Hepatic stellate cell (primary cell): ENCODE results near the gene PVALEF.

Source experiments
- DNase-seq: peaks from one replicate; pipeline ENCODE4 v3.0.0; 2011; ENCODE audit warnings: low spot score

PVALEF gene

DNA sequence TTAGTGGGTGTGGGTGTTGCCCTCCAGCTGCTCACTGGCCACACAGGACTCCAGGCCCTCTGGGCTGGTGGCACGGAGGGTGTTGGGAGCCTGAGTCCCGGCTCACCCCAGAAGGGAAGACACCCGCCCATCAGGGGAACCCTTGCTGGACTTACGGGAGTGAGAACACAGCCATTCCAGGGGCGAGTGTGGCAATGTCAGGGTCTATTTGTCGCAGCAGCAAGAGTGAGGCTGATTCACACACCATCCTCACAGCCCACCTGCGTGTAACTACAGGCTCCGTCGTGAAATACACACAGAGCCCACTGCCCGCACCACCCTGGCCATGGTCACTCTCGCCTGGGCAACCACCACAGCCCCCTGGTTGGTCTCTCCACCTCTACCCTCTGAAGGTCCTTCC, 18.5 kb downstream of the PVALEF start:
- no peak for DNase-seq

DNA sequence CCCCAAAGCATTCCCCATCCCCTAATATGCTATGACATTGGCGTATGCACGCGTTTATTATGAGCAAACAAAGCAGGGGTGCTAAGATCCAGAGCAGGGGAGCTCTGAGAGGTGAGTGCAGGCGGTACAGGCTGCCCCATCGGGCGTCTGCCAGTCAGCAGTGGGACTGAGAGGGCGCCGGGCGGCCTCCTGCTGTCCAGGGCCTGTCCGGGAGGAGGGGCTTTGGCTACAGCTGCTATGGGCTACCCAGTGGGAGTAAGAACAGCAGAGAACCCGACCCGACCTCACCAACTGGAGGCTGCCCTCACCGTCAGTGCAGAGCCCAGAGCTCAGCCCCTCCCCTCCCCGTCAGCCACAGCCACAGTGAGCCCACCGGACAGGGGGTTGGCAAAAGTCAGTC, 19.2 kb downstream of the PVALEF start:
- no peak for DNase-seq

DNA sequence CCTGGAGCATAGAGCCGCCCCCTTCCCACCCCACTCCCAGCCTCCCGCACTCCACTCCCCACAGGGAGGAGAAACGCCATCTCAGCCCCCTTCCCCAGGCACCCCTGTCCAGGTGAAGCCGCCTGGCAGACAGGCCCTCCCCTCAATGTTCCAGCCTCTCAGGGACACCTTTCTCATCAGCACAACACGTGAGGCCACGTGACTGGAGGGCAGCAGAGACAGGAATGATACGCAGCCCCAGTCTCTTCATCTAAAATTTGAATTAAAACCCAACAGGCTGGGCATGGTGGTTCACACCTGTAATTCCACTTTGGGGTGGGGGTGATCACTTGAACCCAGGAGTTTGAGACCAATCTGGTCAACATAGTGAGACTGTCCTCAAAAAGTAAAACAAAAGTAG, 20.9 kb downstream of the PVALEF start:
- no peak for DNase-seq

DNA sequence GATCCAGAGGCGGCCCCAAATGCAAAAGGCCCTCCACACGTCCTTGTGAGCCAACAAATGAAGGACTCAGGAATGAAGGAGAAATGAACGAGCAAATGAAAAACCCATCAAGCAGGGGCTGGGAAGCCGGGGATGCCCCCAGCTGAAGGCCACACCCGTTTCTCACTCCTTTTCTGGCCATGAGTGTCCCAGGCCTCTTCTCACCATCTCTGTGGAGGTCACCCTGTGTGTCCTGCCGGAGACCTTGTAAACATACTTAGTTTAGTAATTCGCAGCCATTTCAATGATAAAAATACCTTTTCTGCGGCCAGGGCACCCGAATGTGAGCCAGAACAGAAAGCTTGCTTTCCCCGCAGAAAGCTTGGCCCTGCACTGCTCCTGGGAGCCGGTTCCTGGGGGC, 21.8 kb downstream of the PVALEF start:
- DNase-seq = no peak

DNA sequence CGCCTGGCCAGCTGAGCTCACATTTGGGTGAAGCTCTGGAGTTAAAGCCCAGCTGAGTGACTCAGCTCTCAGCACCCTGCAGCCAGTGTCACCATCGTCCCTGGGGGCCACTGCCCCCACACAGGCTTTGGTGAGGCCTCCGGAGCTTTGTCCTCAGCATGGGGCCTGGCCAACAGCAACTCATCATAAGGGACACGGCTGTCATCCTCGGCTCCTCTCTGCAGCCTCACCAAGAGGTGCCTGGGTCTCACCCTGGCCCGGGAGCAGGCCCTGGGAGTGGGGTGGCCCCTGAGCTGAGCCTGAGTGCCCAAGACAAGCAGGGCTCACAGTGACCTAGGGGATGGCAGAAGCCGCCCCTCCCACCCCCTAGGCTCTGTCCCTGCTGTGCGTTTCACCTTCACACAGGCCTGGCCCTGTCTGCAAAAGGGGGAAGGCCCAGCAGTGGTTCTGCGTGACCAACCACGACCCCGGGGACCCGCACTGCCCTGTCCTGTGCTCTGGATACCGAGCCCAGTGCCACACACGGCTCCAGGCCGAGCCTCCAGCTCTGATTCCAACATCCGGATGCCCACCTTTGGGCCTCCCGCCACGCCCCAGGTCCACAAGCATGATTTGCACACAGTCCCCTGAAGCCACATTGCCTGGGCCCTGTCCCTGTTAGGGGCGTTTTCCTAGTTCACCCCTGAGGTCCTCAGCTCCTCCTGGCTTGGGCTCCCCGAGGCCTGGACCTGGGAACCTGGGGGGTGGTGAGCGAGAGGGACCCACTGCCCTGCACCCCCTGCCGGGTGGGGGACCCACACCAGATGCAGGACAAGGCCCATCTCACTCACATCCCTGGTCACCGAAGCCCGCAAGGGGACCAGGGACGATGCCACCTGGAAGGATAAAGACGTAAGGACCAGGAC, 22.5 kb downstream of the PVALEF start:
- DNase-seq = no peak

DNA sequence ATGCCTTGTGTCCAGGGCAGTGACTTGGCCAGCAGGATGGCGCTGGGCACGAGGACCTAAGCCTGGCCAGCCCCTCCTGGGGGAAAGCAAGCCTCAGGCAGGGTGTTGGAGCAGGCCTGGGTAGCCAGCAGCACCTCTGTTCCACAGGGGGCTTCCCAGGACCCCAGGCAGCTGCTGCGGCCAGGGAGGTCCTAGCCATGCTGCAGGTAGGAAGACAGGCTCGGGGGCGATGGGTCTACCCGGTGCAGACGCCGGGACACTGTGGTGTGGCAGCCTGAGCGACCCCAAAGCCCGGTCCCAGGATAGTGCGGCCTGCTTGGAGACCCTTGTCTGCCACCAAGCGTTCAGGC, 23.2 kb downstream of the PVALEF start:
- no peak for DNase-seq

DNA sequence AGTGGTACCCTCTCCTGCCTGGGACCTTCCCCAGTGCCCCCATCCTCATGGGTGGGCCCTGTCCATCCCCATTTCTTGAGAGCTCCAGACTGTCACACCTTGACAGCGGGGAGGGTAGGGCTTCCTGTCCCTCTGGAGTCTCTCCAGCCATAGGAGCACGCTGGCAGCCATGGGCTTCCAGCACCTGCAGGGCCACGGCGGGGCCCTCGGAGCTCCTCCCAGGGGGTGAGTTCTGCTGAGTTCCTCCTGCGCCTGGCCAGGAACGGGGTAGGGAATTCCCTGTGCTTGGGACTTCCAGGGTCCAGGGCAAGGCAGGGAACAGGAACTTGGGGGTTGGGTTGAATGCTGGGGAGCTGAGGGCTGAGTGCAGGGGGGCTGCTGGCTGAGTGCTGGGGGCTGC, 23.7 kb downstream of the PVALEF start:
- DNase-seq = no peak

DNA sequence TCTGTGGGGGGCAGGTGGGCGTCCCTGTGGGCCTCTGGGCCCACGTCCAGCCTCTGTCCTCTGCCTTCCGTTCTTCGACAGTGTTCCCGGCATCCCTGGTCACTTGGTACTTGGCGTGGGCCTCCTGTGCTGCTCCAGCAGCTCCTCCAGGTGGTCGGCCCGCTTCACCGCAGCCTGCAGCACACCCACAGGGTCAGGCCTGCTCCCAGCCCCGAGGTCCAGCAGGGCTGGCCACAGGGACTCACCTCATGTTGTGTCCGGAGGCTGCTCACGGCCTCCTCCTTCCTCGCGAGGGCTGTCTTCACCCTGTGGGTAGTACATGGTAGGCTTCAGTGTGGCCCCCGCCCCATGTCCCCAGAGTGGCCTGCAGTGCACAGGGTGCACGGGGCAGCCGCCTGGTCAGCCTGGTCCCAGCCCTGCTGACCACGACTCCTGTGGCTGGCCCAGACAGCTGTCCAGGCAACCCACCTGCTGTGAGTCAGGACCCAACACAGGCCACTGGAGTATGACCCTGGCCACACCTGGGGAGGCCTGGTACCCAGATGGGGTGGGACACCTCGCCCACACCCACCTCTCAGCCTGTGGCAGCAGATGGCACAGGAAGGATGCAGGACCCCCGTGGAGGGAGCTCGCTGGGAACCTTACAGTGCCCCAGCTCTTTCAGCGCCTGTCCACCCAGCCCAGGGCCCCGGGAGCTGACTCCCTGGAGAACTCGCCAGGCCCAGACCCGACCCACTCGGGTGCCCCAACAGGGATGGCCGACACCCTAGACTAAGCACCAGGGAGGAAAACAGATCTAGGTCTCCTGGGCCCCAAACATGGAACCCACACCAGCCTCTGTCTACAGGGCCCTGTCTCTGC, 24.6 kb downstream of the PVALEF start:
- no peak for DNase-seq

DNA sequence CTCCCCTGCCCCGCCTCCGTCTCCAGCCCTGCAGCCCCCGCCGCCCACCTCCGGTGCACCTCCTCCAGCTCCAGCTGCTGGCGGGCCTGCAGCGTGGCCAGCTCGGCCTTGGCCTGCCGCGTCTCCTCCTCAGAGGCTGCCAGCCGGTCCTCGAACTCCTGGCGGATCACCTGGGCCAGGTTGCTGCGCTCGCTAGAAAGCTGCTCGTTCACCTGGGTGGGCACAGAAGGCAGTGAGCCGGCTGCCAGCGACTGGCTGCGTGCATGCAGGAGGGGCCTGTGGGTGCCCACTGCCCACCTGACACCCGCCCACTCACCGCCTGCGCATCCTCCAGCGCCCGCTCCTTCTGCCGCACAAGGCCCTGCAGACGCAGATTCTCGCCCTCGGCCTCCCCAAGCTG, 25.3 kb downstream of the PVALEF start:
- no peak for DNase-seq

DNA sequence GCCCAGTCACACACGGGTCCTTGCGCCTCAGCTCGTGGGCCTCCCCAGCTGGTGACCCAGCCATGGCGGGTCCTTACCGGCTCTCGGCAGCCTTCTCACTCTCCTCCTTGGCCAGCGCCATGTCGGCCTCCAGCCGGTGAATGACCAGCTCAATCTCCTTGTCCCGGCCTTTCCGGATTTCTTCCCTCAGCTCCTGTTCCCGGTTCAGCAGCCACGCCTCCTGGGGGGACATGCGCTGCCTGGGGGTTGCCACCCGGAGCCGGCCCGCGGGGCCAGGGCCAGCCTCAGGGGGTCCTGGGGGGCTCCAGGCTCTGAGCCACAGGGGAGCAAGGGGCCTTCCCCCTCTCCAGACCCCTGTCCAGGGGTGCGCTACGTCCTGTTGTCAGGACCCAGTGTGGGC, 25.8 kb downstream of the PVALEF start:
- DNase-seq = no peak

DNA sequence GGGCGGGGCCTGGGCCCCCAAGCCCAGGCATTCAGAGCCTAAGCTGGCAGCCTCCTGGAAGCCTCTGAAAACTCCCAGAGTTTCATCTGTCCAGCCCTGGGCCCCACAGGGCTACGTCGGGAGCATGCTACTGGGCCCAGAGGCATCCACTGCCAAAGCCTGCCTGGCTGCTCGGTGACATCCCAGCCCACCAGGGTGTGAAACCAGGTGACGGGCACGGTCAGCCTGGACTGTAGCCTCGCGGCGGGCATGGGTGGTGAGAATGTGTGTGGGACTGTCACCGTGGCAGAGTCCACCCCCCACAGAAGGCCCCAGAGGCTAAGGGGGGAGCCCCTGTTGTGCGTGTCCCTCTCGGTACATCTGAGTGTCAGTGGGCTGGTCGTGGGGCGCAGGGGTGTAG, 26.3 kb downstream of the PVALEF start:
- DNase-seq = no peak

DNA sequence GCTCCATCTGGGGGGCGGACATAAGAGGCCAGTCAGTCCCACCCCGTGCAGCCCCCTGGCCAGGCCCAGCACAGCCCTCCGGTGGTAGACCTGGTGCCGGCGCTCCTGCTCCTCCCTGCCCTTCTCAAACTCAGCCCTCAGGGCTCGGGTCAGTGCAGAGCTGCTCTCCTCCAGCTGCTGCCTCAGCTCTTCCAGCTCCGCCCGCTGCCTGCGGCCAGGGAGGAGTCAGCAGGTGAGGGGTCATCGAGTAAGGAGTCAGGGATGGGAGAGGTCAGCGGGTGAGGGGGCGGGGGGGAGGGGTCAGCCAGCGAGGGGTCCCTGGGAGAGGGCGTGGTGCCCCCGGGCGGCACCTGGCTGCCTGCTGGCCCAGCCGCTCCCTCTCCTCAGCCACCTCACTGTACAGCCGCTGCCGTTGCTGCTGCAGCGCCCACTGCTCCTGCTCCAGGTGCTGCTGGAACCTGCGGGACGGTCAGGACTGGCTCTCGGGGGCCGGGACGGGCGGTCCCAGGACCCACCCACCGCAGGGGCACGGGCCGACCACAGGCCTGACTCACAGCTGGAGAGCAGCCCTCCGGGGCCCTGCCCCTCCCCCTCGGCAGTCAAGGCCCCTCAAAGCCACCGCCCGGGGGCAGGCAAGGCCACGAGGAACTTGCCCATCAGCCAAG, 27.2 kb downstream of the PVALEF start:
- DNase-seq = no peak

DNA sequence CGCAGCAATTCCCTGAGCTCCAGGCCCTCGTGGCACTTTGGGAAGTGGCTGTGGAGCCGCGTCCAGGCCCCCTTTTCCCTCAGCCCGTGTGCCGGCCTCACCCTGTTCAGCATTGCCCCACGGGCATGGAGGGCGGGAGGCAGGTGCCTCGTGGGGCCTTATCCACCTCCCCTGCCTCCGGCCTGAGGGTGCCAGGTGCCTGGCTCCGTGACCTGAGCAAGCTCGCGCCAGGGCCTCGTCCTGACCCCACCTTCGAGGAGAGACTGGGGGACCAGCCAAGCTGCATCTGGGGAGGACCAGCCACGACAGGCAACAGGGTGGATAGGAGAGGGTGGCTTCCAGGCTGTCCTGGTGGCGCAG, 27.7 kb downstream of the PVALEF start:
- DNase-seq = no peak

DNA sequence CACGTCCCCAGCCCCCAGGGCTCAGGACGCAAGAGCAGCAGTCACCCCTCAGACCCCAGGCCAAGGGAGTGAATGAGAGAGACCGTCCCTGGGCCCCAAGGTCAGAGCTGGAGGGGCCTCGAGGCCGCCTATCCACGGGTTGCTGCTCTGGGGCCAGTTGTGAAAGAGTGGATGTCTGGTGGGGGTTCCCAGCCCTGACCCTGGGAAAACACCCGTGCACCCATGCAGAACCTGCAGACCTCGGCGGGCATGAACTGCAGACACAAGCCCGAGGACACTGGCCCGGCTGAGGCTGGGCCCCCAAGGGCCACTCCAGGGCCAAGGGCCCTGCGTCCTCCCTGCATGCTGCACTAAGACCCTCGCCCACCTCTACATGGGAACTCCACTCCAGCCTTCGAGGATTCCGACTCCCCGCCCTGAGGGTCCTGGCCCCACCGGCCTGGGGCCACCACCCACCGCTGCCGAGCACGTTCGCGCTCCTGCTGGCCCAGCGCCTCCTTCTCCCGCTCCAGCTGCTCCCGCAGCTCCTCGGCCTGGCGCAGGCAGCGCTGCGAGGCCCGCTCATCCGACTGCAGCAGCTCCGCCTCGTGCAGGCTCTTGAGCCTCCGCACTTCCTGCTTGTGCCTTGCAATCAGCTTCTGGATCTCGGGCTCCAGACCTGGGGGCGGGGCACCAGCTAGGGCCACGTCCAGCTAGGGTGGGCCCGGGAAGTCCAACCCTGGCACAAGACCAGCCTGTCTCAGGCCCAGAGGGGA, 28.3 kb downstream of the PVALEF start:
- DNase-seq = no peak

DNA sequence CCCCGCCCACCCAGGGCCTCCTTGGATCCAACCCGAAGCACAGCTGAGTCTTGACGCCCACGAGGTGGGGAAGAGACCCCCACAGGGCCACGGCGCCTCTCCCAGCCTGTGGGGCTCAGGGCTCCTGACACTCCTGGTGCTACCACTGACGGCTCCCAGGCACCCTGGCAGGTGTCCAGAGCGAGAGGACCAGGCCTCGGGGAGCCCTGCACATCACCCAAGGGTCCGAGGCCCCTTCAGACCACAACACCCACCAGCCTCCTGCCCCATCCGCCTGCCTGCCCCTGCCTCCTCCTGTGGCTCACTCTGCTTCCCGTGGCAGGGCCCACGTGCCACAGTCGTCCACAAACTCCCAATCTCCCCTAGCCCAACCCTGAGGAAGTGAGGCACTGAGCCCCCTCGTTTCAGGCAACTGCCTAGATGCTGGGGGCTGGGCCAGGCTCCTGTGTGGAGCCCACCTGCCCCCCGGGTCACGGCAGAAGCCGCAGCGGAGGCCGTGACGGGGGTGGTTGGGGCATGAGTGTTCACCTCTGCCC, 29.0 kb downstream of the PVALEF start:
- DNase-seq = no peak

DNA sequence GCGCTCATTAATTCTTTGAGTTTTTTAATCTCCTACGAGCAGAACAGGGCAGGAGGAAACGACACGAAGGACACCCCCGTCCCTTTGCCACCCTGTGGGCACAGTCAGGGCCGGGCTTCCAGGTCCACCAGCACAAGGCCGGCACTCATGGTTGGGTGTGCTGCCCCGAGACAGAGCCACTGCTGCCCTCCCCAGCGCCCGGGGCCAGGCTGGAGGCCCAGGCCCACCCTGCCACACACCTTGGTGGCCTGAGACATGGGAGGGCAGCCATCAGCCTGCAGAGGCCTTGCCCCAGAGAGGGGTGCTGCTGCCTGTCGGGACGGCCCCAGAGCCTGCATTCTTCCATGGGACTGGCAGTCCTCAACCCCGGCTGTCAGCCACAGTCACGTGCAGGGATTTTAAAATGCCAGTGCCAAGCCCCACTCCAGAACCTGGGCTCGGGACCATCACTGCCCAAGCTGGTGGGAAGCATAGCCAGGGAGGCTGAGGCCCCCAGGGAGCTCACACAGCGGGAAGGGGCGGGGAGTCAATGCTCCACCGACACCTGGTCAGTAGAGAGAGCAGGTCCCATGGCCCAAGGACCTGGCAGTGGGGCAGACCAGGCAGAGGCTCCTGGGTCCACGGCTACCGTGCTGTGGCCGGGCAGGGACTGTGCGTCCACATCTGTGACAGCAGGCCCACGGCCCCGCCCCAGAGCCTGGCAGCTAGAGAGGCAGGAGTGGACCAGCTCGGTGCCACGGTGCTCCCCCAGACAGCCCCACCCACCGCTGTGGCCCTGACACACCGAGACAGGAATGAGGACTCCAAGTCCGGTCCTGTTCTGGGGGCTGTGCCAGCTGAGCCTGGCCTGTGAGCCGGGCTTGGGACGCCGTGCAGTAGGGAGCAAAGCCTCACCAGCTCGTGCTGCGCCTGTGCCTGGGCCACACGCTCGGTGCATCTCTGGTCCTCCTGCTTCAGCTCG, 29.9 kb downstream of the PVALEF start:
- no peak for DNase-seq

DNA sequence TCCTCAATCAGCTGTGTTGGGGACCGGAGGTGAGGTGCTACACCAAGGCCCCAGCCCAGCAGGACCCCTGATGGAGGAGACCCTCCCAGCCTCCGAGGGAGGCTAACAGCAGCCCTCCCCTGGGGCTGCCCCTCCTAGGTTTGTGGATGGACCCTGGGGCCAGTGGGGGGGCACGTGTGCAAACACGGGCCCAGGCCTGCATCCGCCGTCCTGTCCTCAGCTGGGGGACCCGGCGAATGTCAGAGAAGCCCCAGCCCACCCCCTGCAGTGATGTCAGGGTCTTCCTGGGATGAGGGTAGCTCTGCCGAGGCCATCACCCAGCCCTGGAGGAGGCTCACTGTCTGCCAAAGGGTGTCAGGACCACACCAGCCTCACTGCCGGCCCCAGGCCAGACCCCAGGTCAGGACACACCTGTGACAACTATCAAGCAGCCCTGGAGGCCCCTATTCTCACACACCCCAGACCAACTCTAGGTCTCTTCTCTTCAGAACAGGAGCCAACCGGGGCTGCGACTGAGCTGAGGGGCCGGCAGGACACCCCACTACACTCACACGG, 30.7 kb downstream of the PVALEF start:
- no peak for DNase-seq

DNA sequence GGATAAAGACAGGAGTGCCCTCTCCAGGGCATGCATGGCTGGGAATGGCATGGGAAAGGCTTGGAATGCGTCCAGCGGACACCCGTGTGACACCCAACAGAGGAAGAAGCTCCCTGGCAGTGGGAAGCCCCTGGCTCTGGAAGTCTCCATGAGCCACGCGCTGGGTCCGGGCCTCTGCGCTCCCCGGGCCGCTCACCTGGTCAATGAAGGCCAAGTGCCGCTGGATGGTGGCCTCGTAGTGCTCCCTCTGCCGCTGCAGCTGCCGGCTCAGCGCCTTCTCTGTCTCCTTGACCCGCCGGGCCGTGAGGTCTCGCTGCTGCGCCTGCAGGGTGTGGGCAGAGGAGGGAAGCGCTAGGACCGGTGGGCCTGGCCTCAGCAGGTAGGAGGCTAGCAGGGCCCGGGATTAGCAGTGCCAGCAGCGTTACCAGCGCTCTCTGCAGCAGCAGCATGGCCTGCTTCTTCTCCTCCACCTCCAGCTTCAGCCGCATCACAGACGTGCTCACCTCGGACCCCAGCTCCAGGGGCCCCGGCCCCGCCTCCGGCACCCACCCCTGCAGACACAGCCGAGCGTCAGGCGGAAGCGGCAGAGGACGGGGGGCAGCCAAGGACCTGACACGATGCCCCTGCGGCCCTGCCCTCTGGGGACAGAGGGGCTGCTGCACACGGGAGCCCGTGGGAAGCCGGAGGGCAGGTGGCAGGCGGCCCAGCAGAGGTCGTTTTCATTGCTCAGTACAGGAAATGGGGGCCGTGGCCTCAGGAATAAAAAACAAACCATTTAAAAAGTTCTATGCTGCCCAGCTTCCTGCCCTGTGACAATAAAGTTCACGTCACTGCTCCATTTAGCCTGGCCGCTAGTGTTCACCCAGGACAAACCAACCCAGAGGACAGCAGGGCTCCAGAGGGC, 31.4 kb downstream of the PVALEF start:
- no peak for DNase-seq

DNA sequence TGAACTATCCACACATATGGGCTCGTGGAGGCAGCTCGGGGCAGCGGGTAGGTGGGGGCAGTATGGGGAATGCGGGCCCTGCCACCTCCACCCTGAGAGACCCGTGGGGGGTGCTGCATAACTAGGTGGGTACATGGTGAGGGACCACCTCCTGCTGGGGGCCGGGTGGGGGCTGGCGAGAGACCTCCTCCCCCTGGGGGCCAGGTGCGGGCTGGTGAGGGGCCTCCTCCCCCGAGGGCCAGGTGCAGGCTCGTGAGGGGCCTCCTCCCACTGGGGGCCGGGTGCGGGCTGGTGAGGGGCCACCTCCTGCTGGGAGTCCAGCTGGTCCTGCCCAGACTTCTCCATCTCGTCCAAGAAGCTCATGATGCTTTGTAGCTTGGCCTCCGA, 32.1 kb downstream of the PVALEF start:
- no peak for DNase-seq
